NCI-H2029 (cell line): ENCODE measurements around the gene RAET1G.
"Not testable (repeated sequence)": the region's sequence is repeated elsewhere in the genome, so short reads cannot be mapped to it uniquely, and the experiment has no call there.

Source experiments
- DNase-seq: peaks from one replicate; lab custom pipeline; 2025; lab: John Stamatoyannopoulos, UW

RAET1G gene

GRCh38 chr6:149922642-149923326 is at the start of gene RAET1G:
Gene RAET1G (minus strand): TSS chr6:149923121. CDS start chr6:149923010, 111 bp downstream.
- DNase-seq: peak; percentile 17

GRCh38 chr6:149969635-149970034 is 46.7 kb upstream of the RAET1G start:
- DNase-seq: no peak

GRCh38 chr6:149968909-149969308 is 46.0 kb upstream of the RAET1G start:
- DNase-seq: not testable (repeated sequence)

GRCh38 chr6:149967999-149968398 is 45.1 kb upstream of the RAET1G start:
- DNase-seq: not testable (repeated sequence)

GRCh38 chr6:149967591-149967990 is 44.7 kb upstream of the RAET1G start:
- DNase-seq: no peak

- DNase-seq: not testable (repeated sequence)
Measured at GRCh38 chr6:149966319-149966718, 43.4 kb upstream of the RAET1G start.

GRCh38 chr6:149965194-149966020 is 42.5 kb upstream of the RAET1G start:
- DNase-seq: no peak

- no peak for DNase-seq
Measured at GRCh38 chr6:149964308-149965193, 41.6 kb upstream of the RAET1G start.

- DNase-seq: no peak
Measured at GRCh38 chr6:149963462-149964307, 40.8 kb upstream of the RAET1G start, which contains the start of gene ULBP1. Gene ULBP1 (plus strand): TSS chr6:149963943. CDS start chr6:149964050, 107 bp downstream.

- no peak for DNase-seq
Measured at GRCh38 chr6:149963212-149963461, 40.2 kb upstream of the RAET1G start.

GRCh38 chr6:149962461-149963211 is 39.7 kb upstream of the RAET1G start:
- DNase-seq: no peak

- DNase-seq: no peak
Measured at GRCh38 chr6:149961728-149962425, 39.0 kb upstream of the RAET1G start.

- DNase-seq: no peak
Measured at GRCh38 chr6:149960488-149960887, 37.6 kb upstream of the RAET1G start.

- not testable (repeated sequence) for DNase-seq
Measured at GRCh38 chr6:149959806-149960205, 36.9 kb upstream of the RAET1G start.

GRCh38 chr6:149958124-149958523 is 35.2 kb upstream of the RAET1G start:
- not testable (repeated sequence) for DNase-seq

GRCh38 chr6:149955654-149956317 is 32.9 kb upstream of the RAET1G start:
- DNase-seq: not testable (repeated sequence)

GRCh38 chr6:149954984-149955653 is 32.2 kb upstream of the RAET1G start:
- not testable (repeated sequence) for DNase-seq

GRCh38 chr6:149954328-149954983 is 31.5 kb upstream of the RAET1G start:
- DNase-seq: not testable (repeated sequence)
